GM15510 (cell line): ENCODE data around the gene ELP5.

ENCODE experiments used
- POLR2A ChIP-seq: IDR thresholded peaks from 3 replicates; pipeline ENCODE4 v1.6.1; 2011; ENCODE audit warnings: borderline replicate concordance; ENCODE audit not compliant: insufficient read length; ENCODE audit errors: extremely low read depth

Gene ELP5

GRCh38 chr17:7280519-7281073, 28.6 kb downstream of the ELP5 start:
- TF ChIP-seq POLR2A: no peak

GRCh38 chr17:7281074-7281952, 29.3 kb downstream of the ELP5 start, which contains the start of gene SLC2A4:
Gene SLC2A4 (plus strand): TSS chr17:7281718. CDS start chr17:7281935, 217 bp downstream.
- no peak for TF ChIP-seq POLR2A

GRCh38 chr17:7281953-7282751, 30.1 kb downstream of the ELP5 start:
- no peak for TF ChIP-seq POLR2A

- no peak for TF ChIP-seq POLR2A
Observed at GRCh38 chr17:7282752-7283321, 30.8 kb downstream of the ELP5 start.

GRCh38 chr17:7283471-7284216, 31.6 kb downstream of the ELP5 start:
- no peak for TF ChIP-seq POLR2A

- TF ChIP-seq POLR2A: no peak
Observed at GRCh38 chr17:7284911-7285310, 32.9 kb downstream of the ELP5 start.

GRCh38 chr17:7285679-7286078, 33.7 kb downstream of the ELP5 start:
- TF ChIP-seq POLR2A: no peak

- TF ChIP-seq POLR2A: no peak
Observed at GRCh38 chr17:7289256-7290032, 37.4 kb downstream of the ELP5 start.

- no peak for TF ChIP-seq POLR2A
Observed at GRCh38 chr17:7290166-7290565, 38.2 kb downstream of the ELP5 start.

- TF ChIP-seq POLR2A: no peak
Observed at GRCh38 chr17:7290685-7291084, 38.7 kb downstream of the ELP5 start.

GRCh38 chr17:7292194-7292593, 40.2 kb downstream of the ELP5 start:
- TF ChIP-seq POLR2A: no peak

GRCh38 chr17:7292729-7293128, 40.7 kb downstream of the ELP5 start:
- no peak for TF ChIP-seq POLR2A

GRCh38 chr17:7293159-7293558, 41.1 kb downstream of the ELP5 start:
- TF ChIP-seq POLR2A: no peak
